AG10803 (cell line): ENCODE results near the gene ZDHHC7.

Experiments used
- DNase-seq: peaks from one replicate; pipeline ENCODE4 v3.0.0; 2010; ENCODE audit warnings: low read depth
- H3K4me3 ChIP-seq: 2 replicates; pipeline ENCODE4 v1.5.1; 2011; ENCODE audit warnings: mild to moderate bottlenecking, low read length, control low read depth
- TF ChIP-seq, protein P1 (sequence below): conservative IDR thresholded peaks from 2 replicates; pipeline ENCODE4 v1.5.1; 2011; ENCODE audit warnings: mild to moderate bottlenecking, low read length, control low read depth, inconsistent platforms

ZDHHC7 gene

DNA sequence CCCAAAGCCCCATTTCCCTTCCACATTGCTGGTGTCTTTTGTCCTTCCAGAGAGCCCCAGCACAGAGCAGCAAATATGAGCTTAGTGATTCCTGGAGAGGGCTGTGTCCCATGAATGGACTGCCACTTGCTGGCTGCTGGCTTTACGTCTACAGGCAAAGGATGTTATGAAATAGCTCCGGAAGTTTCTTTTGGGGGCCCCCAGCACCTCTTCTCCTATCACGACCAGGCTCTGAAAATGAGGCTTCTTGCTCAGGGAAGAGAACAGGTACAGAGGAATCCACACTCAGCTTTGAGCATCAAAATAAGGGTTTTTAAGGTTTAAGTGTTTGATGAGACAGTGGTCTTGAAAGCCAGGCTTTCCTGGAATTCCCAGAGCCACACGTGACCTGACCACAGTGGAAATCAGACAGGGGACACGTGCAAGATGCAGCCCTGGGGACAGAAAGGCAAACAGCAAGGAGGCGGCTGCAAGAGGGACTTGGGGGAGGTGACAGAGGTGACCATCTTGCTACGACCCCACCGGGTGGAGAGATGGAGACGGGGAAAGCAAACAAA lies 58.1 kb downstream of the ZDHHC7 start:
- H3K4me3 ChIP-seq, result no peak overlapping the region
- TF ChIP-seq, protein P1, sequence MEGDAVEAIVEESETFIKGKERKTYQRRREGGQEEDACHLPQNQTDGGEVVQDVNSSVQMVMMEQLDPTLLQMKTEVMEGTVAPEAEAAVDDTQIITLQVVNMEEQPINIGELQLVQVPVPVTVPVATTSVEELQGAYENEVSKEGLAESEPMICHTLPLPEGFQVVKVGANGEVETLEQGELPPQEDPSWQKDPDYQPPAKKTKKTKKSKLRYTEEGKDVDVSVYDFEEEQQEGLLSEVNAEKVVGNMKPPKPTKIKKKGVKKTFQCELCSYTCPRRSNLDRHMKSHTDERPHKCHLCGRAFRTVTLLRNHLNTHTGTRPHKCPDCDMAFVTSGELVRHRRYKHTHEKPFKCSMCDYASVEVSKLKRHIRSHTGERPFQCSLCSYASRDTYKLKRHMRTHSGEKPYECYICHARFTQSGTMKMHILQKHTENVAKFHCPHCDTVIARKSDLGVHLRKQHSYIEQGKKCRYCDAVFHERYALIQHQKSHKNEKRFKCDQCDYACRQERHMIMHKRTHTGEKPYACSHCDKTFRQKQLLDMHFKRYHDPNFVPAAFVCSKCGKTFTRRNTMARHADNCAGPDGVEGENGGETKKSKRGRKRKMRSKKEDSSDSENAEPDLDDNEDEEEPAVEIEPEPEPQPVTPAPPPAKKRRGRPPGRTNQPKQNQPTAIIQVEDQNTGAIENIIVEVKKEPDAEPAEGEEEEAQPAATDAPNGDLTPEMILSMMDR, result no peak
- DNase-seq, result no peak

DNA sequence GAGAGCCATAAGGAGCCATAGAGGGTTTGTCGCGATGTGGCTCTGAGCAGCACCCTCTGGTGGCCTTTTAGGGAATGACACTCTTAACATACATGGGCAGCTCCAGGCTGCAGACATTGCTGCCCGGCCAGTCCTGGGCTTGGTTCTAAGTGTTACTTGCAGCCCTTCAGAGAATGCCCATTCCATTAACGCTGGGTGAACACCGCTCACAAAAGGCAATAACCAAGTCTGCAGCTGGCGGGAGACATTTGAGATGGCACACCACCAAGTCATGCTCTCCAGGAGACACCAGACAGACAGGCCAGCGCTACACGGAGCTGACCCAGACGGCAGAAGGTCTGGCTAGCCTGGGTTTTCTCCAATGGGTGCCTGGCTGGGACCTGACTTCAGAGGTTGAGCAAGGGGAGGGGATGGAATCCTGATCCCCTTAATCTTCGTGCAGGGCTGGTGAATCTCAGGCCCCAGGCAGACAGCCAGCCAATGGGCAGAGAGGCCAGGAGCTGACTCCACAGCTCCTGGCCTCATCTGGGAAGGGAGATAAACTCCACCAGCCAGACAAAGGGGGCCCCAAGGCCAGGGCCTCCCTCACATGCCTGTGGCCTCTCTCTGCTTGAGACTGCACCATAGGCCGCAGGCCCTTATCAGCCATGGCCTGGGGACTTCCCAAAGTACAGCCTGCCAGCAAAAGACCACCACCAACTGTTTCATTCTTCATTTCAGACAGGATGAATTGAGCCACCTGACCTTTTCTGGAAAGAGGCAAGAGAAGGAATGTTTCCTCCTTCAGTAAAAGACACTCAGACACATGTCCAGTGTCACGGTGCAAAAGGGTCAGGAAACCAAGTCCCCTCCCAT lies 58.8 kb downstream of the ZDHHC7 start:
- DNase-seq, result peak; percentile 78
- TF ChIP-seq, protein P1, result peak; percentile 89
- no peak overlapping the region for H3K4me3 ChIP-seq

DNA sequence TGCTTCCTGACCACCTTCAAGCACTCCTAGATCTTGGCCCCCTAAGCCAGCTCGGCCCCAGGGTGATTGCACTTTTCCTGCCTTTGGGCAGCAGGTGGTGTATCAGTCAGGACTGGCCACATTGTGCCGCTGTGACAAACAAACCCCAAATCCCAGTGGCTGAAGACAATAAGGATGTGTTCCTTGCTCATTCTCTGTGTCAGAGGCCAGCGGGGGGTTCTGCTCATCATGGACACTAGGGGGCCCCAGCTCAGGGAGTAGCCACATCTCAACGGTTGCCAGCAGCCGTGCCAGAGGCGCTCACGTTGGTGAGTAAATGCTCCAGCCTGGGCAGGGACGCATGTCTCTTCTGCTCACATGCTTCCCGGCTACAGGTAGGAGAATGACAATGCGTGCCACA lies 60.4 kb downstream of the ZDHHC7 start:
- H3K4me3 ChIP-seq, result no peak overlapping the region
- no peak for DNase-seq
- TF ChIP-seq, protein P1, result peak; percentile 21

DNA sequence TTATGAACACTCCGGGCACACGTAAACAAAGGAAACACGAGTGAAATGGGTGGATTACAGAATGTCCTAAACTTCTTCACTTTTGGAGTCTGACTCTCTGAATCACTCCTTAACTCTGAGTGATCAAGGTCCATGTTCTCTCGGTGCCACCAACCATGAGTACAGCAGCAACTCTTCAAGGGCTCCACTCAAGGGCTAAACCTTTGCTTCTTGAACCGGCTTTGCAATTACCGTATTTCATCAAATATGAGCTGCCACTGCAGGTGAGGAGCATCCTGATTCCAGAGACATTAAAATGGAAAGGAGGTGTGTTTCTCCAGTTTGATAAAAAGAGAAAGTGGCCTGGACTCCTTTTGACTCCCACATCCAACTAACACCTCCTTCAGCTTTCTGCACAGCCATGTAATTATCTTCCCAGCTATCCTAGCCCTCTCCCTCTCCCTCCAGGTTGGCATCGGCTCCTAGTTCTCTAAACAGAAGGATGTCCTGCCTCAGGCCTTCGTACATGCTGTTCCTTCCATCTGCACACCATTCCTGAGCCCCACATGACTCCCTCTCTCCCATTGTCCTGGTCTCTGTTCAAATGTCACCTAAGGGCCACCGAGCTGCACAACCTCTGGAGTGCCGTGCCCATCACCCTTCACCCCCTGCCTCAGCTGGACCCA lies 61.4 kb downstream of the ZDHHC7 start:
- TF ChIP-seq, protein P1, result no peak

DNA sequence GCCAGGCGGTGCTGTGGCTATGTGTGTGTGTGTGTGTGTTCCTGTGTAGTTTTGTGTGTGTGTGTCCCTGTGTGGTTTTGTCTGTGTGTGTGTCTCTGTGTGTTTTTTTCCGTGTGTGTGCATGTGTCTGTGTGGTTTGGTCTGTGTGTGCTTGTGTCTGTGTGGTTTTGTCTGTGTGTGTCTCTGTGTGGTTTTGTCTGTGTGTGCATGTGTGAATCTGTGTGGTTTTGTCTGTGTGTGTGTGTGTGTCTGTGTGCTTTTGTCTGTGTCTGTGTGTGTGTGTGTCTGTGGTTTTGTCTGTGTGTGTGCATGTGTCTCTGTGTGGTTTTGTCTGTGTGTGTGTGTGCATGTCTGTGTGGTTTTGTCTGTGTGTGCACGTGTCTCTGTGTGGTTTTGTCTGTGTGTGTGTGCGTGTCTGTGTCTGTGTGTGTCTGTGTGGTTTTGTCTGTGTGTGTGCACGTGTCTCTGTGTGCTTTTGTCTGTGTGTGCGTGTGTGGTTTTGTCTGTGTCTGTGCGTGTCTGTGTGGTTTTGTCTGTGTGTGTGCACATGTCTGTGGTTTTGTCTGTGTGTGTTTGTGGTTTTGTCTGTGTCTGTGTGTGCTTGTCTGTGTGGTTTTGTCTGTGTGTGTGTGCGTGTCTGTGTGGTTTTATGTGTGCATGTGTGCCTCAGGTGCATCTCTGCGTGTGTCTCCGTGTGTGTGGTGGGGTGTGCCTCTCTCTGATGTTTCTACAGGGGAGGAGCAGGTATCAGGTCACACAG lies 62.3 kb downstream of the ZDHHC7 start:
- TF ChIP-seq, protein P1, result no peak
- DNase-seq, result no peak
- H3K4me3 ChIP-seq, result no peak overlapping the region

More for the DNA sequence above, 61.4 kb downstream of the ZDHHC7 start:
- no peak overlapping the region for H3K4me3 ChIP-seq
- DNase-seq, result no peak

DNA sequence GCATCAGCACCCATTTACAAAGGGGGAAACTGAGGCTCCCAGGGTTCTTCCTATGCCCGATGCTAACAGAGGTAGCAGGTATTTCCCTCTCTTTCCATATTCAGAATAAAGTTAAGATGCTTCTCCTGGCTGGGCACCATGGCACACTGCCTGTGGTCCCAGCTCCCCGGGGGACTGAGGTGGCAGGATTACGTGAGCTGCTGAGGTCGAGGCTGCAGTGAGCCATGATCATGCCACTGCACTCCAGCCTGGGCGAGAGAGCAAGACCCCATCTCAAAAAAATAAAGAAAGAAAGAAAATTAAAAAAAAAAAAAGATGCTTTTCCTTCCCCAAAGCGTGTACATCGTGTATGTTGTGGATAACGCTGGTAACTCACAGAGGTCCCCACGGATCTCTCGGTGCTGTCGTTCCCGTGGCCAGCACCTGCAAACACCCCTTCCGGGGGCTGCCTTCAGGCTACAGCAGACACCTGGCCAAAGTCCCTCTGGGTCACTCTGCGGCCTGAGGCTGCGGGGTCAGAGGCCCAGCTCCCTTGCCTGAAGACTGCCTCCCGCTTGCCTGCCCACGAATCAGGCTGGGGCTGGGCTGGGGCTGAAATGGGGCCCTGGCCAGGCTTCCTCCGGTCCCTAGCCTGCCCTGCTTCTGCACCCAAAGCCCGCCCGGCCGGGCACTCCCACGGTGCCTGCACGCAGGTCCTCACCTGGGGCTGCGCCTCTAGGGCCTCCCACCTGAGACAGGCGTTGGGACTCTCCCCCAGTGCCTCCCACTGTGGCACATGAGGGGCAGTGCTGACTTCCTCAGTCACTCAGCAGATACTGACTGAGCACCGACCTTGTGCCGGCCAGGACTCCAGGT lies 63.1 kb downstream of the ZDHHC7 start:
- H3K4me3 ChIP-seq, result no peak overlapping the region
- no peak for DNase-seq
- TF ChIP-seq, protein P1, result no peak
